NCI-H2029 treated with DMSO at 0.1 percent for 48 hours (cell line): ENCODE data around the gene LRP5.

Source experiments
- DNase-seq: peaks from one replicate; lab custom pipeline; 2025; lab: John Stamatoyannopoulos, UW

Gene LRP5

DNA sequence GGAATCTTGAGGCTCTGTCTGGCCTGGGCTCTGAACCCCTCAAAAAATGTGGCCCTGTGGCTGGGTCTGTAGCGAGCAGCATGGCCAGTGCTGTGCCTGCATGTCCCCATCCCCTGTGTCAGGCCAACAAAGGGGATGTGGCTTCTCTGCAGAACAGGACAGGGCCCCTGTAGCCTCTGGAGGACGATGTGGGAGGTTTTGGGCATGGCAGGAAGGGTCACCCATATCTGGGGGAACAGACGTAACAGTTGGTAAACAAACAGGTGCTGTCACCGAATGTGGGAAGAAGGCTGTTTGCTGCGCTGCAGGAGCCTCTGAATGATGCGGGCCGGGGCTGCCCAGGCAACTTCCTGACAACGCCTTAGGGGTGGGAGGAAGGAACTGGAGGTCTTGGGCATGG lies 35.0 kb downstream of the LRP5 start:
- no peak for DNase-seq

GRCh38 chr11:68347841-68348240 lies 35.5 kb downstream of the LRP5 start:
- DNase-seq = no peak

DNA sequence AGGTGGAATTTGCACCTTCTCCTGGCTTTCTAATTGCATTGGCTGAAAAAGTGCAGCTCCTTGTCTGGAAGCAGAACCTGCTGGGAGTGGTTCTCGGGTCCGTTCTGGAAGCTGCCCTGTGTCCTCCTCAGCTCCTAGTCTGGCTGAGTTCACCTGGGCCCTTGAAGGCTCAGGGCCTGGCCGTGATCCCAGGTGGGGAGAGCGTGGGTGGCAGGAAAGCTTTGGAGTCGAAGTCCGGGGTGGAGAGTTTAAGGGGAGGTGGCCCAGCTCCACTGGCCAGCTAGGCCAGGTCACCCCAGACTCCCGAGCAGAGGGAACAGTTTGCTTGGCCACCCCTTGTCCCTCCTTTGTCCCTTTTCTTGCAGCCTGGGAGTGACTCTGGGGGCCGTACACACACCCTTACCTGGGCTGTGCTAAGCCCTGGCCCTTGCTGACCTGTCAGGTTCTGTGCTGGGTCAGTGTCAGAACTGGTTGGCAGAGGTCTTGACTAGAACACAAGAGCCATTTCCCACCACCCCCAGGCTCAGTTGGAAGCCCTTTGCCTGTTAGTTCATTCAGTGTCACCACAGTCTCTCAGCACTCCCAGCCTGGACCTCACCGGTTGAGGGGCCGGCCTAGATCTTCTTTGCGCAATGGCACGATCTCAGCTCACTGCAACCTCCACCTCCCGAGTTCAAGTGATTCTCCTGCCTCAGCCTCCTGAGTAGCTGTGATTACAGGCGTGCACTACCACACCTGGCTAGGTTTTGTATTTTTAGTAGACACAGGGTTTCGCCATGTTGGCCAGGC lies 37.3 kb downstream of the LRP5 start:
- no peak for DNase-seq

DNA sequence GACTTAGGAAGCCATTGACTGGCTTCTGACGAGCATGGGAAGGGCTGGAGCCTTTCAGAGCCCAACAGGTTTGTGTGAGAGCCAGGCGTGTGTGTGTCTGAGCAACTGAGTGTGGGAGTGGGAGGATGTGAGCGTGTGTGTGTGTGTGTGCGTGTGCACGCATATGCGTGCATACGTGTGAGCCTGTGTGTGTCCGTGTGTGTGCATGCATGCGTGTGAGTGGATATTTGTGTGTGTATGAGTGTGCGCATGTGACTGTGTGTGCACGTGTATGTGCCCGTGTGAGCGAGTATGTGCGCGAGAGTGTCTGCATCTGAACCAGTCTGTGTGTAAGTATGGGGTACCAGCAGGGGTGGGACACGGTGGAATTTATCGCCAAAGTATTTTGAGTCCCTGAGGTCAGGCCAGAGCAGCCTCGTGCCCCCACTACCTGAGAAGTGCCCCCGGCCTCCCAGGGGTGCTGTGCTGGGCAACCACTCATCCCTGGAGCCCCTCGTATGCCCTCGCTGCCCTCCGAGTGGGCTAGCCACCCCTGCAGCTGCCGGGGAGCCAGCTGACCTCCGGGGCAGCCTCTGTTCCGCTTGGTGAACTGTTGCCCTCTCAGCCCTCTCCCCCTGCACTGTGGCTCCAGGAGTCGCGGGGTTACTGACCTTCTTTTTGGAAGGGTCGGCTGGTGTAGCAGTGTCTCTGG lies 38.5 kb downstream of the LRP5 start:
- no peak for DNase-seq

DNA sequence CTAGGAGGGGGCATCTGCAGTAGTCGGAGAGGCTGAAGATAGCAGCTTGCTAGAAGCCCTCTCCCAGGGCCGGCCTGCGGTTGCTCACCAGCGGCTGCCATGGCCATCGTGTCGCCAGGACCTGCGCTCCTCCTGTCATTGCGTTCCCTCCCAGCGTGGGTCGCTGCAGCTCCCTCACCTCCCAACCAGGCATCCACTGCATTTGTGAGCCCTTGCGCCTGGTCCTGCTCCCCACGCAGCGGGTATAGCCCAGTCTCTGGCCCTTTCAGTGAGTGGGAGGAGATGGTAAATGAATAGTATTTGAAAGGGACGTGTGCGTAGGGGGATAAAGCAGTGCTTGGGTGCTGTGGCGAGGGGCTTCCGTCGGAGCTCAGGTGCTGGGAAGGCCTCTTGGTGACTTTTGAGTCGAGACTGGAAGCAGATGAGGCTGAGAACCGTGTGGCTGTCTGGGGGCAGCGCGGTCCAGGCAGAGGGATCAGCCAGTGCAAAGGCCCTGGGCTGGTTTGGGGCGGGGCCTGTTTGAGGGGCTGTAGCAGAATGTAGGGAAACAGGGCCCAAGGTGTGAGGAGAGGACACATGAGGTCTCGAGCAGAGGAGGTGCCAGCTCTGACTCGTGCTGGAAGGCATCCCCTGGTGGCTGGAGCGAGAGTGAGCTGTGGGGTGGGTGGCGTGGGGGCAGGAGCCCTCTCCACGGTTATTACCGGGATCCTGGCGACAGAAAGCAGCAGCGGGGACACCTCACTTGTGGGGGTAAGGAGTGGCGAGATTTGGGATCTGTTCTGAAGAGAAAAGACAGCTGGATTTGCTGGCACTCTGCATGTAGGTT lies 39.3 kb downstream of the LRP5 start:
- DNase-seq = no peak

GRCh38 chr11:68352591-68352990 lies 40.2 kb downstream of the LRP5 start:
- DNase-seq = no peak

DNA sequence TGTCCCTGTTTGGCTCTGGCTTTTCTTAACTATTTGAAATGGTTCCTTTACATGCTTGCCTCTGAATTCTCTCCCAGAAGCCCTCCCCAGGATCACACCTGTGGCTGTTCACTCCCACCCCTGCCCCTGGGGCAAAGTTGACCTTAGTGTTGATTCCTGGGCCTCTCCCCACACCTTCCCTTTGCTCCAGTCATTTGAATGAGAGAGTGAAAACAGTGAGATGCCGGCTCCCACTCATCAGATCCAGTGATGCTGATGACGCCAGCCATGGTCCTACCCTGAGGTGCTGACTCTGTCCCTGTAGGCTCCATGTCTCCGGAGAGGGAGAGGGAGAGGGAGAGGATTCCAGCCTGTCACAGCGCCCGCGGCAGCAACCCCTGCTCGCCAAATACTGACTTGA lies 40.7 kb downstream of the LRP5 start:
- no peak for DNase-seq

DNA sequence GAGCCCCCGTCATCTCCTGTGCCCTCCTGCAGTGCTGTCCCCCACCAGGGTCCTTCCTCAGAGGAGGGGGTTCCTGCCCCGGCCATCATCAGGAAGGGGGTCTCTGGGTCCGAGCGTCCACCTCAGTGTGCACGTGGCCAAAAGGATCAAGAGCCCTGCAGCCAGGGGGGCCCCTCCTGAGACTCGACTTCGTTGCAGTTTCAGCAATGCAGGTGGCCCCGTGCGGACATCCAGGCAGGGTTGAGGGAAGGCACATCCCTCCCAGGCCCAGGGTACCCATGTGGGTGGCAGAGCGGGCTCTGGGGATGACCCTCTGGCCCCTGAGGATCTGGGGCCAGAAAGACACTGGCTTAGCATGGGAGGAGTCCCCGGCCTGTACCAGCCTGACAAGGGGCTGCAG lies 41.3 kb downstream of the LRP5 start:
- no peak for DNase-seq

DNA sequence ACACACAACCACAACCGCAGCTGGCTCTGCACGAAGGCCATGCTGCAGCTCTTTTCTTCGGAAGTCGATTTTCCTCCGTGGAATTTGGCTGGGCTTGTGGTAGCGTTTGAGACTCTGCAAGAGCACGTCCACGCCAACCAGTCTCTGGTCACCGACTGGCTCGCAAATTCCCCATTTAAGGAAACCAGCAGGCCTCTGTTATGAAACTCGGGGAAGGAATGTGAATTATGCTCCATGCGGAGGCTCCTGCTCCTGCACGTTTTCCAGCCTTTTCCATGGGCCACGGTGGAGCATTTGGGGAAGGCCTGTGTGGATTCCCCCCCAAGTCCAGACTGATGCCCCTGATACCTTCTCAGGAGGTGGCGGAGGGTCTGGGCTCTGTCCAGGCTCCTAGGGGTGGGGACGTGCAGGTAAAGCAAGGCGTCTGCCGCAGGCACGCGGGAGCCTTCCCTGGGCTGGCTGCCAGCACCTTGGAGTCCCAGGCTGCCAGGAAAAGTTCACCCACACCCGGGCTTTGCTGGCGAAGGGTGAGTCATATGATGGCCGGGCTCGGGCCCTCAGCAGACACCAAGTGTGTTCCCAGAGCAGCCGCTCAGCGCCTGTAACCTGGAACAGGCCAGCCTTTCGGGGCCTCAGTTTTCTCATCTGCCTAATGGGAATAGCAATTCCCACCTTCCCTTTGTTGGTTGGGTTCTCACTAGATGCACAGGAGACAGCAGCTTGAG lies 41.9 kb downstream of the LRP5 start:
- no peak for DNase-seq

DNA sequence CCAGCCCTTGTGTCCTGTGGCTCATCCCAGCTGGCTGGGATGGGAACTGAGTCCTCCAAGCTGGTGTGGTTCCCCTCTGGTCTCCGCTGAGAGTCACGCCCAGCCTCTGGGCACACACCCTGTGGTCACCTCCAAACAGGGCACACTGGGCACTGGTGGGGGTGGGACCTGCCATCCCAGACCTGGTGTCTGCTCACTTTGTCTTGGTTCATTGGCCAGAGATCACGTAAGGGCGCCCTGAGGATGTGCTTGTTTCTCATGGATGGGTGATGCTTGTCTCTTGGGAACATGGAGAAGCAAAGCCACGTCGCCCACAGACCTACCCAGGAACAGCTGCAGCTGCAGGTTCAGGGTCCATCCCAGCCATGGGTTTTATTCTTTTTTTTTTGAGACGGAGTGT lies 43.1 kb downstream of the LRP5 start:
- no peak for DNase-seq

- no peak for DNase-seq
Measured at GRCh38 chr11:68357568-68357967, 45.2 kb downstream of the LRP5 start.

DNA sequence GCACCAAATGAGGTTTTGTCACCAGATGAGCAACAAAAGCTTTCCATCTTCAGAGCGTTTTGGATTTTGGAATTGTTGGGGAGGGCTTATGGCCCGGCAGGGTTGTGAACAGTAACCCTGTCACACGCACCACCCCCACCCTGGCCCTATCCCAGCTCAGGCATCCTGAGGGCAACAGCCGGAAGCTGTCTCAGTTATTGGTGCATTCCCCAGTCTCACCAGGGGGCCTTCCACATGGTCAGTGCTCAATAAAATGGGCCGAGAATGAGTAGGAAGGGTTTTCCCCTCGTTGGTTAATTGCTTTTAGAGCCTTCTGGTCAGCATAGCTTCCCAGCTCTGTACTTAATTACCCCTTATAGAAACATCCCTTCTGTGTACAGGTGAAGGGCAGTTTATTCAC lies 46.0 kb downstream of the LRP5 start:
- DNase-seq = no peak

DNA sequence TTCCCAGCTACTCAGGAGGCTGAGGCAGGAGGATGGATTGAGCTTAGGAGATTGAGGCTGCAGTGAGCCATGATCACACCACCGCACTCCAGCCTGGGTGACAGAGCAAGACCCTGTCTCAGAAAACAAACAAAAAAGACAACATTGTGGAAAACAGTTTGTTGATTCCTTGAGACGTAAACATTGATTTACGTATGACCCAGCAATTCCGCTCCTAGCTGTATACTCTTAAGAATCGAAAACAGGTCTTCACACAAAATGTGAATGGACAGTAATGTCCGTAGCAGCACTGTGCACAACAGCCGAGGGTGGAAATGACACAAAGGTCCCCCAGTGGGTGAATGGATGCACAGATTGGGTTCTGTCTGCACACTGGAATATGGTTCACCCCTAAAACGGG lies 49.3 kb downstream of the LRP5 start:
- DNase-seq = no peak

DNA sequence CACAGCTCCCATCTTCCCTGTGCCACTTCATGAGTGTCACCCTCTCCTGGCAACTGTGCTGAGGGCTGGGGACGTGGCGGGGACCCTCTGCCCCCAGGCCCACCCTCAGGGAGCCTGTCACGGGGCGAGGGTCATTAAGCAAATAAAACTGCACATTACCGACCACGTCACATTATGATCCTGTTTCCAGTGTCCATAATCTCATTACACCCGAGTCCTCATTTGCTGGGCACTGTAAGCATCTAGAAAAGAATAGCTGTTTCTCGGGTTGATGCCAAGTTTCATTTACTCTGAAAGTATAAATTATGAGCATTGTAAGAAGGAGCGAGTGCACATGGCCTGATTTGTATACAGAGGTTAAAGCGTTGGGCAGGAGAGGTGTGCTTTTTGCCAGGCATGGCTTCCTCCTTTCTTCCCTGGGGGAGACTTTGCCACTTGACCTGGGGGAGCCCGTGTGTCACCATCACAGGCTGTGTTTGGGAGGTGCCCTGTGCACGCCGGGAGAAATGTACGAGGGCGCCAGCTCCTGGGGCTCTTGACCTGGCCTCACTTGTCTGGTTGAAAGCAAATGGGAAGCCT lies 50.5 kb downstream of the LRP5 start:
- no peak for DNase-seq

DNA sequence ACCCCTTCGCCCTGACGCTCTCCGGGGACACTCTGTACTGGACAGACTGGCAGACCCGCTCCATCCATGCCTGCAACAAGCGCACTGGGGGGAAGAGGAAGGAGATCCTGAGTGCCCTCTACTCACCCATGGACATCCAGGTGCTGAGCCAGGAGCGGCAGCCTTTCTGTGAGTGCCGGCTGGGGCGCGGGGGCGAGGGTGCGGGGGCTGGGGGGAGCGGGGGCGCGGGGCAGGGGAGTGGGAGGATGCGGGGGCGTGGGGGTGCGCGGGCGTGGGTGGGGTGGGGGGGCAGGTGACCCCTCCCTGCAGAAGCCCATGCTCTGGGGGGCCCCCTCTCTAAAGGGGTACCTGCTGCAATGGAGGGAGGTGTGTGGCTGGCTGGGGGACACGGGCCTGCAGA lies 51.4 kb downstream of the LRP5 start:
- no peak for DNase-seq

DNA sequence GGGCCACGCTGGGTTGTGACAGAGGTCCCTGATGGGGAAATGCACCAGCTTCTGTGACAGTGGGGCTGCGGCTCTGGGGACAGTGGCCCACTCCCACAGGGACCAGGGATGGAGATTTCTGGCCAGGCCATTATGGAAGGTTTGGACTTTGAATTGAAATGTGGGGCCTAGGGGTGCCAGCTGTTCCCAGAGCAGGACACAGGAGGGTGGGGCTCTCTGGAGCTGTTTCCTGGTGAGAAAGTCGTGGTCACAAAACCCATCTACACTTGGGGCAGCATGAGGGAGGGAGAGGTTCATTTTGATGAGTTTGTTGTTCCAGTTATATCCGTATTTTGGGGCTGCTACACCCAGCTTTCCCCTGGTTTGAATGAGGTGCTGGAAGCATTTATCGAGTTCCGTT lies 52.2 kb downstream of the LRP5 start:
- DNase-seq = no peak

DNA sequence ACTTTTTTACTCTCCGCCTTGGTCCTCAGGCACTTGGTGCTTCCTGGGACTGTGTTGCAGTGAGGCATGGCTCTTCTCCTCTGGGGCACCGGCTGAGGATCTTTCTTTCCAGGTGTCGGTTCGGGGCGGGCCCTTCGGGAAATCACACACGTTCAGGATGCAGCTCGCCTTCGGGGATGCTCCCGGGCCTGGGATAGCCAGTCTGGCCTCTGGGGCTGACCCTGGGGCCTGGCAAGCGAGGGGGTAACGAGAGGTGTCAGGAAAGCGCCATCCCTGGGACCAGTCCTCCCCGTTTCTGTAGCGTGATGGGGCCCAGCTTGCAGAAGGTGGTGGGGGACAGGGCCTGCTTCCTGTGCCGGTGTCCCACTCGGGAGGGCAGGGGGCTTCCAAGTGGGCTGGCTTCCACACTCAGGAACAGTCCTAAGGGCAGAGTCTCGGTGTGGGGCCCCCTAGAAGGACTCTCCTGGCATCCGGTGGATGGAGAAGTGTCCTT lies 53.6 kb downstream of the LRP5 start:
- DNase-seq = no peak

DNA sequence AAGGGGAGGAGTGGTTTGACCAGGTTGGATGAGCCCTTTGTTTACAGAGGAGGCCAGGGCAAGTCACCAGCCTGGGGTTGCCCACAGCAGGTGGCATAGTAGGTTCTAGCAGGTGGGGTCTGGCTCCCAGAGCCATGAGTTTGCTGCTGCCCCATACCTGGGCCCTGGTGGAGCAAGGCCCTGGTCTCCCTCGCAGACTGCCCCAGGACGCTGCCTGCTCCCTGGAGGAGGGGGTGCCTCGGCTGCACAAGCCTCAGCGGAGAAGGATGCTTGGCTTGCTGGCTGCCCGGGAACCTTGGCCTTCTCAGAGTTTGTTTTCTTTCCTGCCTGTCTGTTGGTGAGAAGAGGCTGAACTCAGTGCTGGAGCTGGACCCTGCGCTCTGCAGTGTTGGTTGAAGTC lies 54.9 kb downstream of the LRP5 start:
- DNase-seq = no peak

DNA sequence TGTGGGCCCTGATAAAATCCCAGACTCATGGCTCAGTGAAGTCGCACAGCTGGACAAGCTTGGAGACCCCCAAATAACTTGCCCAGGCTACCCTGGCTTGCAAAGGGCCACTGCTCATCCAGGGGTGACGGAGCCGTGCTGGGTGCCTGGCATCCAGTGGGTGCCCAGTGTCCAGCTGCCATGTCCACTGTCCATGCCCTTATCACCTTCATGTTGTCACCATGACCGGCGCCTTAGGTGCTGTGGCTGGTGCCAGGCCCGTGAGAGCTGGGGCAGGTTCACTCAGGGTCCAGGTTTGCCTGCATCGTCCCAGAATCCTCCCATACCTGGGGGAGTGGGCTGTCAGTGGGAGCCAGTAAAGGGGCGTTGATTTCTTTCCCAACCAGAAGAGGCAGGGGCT lies 57.4 kb downstream of the LRP5 start:
- DNase-seq = no peak

DNA sequence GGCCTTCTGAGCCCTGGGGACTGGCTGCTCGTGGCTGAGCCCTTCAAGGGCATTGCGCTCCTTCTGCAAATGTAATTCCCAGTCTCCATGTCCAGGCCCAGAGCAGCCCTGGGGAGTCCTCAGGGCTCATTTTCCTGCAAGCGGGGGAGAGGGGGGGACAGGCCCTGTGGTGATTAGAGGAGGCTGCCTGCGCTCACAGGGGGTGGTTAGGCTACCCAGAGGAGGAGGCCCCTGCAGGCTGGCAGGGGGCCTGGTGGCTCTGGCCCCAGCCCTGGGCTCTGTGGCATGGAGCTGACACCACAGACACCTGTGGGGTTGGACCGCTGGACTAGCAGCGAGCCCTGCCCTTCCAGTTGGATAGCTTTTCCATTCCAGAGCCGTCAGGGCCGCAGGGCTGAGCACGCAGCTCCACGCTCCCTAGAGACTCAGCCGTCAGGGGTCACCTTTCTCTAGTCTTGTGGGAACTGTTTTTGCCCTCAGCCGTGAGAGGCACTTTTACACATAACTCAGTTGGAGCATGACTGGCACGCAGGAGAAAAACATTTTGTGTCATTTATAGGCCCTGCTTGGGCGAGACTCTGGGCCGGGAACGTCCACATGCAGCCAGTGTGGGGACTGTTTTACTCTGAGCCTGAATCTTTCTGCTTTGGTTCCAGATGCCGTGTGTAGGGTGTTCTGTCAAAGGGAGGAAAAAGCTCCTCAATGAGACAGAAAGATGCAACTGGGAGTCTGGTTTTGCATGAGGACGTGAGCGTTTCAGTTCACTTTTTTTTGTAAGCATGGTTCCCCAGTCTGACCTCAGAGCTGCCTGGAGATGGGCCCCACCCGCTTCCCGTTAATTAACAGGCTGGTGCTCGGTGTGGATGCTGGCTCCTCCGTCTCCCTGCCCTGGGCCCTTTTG lies 58.1 kb downstream of the LRP5 start:
- DNase-seq = no peak
